Mesothelial cell of epicardium (in vitro differentiated cells): ENCODE measurements around the gene LIF. TPM values are rescaled to one million over a fixed set of nuclear protein-coding genes. Genes with fewer than 3 reads are reported as not detected.

Experiments used
- DNase-seq, 2 experiments: peaks; one replicate each; pipeline ENCODE4 v3.0.0; 2021; ENCODE audit warnings: low spot score in 2 of 2; ENCODE audit not compliant: unreplicated experiment in 2 of 2
- H3K27ac Mint-ChIP-seq: 2 replicates; pipeline ENCODE4 v1.8.0; 2021; ENCODE audit warnings: mixed read lengths
- H3K27me3 Mint-ChIP-seq: 2 replicates; pipeline ENCODE4 v1.8.0; 2021; ENCODE audit warnings: low read depth, mixed read lengths
- H3K36me3 Mint-ChIP-seq: 2 replicates; pipeline ENCODE4 v1.8.0; 2021; ENCODE audit warnings: mixed read lengths
- H3K4me1 Mint-ChIP-seq: 2 replicates; pipeline ENCODE4 v1.8.0; 2021; ENCODE audit warnings: mixed read lengths
- H3K4me3 Mint-ChIP-seq: 2 replicates; pipeline ENCODE4 v1.8.0; 2021; ENCODE audit warnings: mild to moderate bottlenecking, moderate library complexity, mixed read lengths
- H3K9me3 Mint-ChIP-seq: 2 replicates; pipeline ENCODE4 v1.8.0; 2021; ENCODE audit warnings: mixed read lengths
- CTCF ChIP-seq: fragments of 200-600 bp; sonication (generic); IDR thresholded peaks from one replicate; pipeline ENCODE4 v1.5.0; 2021; ENCODE audit warnings: antibody characterized with exemption; ENCODE audit not compliant: unreplicated experiment
- total RNA-seq: library from RNA; stranded (reverse); gene quantifications from 3 replicates; pipeline ENCODE4 v1.2.1, GENCODE V29; 2021

LIF gene
- total RNA-seq, 1 donor from 2014 or later: 15.8 TPM

GRCh38 chr22:30260682-30261081 is 14.1 kb upstream of the LIF start:
- no peaks in the 10 kb centered on the region for H3K36me3 Mint-ChIP-seq
- TF ChIP-seq CTCF: no peak
- H3K27me3 Mint-ChIP-seq: peaks cover 8% of the 10 kb centered on the region
- H3K4me3 Mint-ChIP-seq: no peak overlapping the region
- H3K27ac Mint-ChIP-seq: no peak overlapping the region
- H3K9me3 Mint-ChIP-seq: no peaks in the 10 kb centered on the region
- peaks cover 7% of the 10 kb centered on the region for H3K4me1 Mint-ChIP-seq
- DNase-seq: no peak

GRCh38 chr22:30260276-30260675 is 13.7 kb upstream of the LIF start:
- no peak overlapping the region for H3K4me3 Mint-ChIP-seq
- H3K27me3 Mint-ChIP-seq: peaks cover 8% of the 10 kb centered on the region
- DNase-seq: no peak

GRCh38 chr22:30254314-30254713 is 7.8 kb upstream of the LIF start:
- H3K4me1 Mint-ChIP-seq: peaks cover 32% of the 10 kb centered on the region
- TF ChIP-seq CTCF: no peak
- no peaks in the 10 kb centered on the region for H3K9me3 Mint-ChIP-seq
- H3K4me3 Mint-ChIP-seq: no peak overlapping the region
- no peak for DNase-seq
- H3K27ac Mint-ChIP-seq: peak overlapping the region; percentile 79
- H3K36me3 Mint-ChIP-seq: no peaks in the 10 kb centered on the region
- H3K27me3 Mint-ChIP-seq: no peaks in the 10 kb centered on the region

More at GRCh38 chr22:30260276-30260675, 13.7 kb upstream of the LIF start:
- Mint-ChIP-seq H3K4me1 (peaks cover 7% of the 10 kb centered on the region), H3K9me3 (no peaks in the 10 kb centered on the region), H3K27ac (no peak overlapping the region), H3K36me3 (no peaks in the 10 kb centered on the region)
- TF ChIP-seq CTCF: no peak

GRCh38 chr22:30253205-30253852 is 6.8 kb upstream of the LIF start:
- Mint-ChIP-seq H3K4me3 (no peak overlapping the region), H3K27ac (peak overlapping the region; percentile 78), H3K4me1 (peaks cover 37% of the 10 kb centered on the region), H3K27me3 (no peaks in the 10 kb centered on the region), H3K36me3 (no peaks in the 10 kb centered on the region), H3K9me3 (no peaks in the 10 kb centered on the region)
- no peak for TF ChIP-seq CTCF
- no peak for DNase-seq

GRCh38 chr22:30252411-30253204 is 6.0 kb upstream of the LIF start:
- Mint-ChIP-seq H3K4me1 (peaks cover 42% of the 10 kb centered on the region), H3K36me3 (no peaks in the 10 kb centered on the region), H3K4me3 (no peak overlapping the region), H3K27ac (peak overlapping the region; percentile 78), H3K9me3 (no peaks in the 10 kb centered on the region), H3K27me3 (no peaks in the 10 kb centered on the region)
- no peak for DNase-seq
- TF ChIP-seq CTCF: no peak
